ENCODE measurements around the gene NCOA4.
"Not testable (repeated sequence)": the region's sequence is repeated elsewhere in the genome, so short reads cannot be mapped to it uniquely, and the experiment has no call there.

The NCOA4 gene

GRCh38 chr10:46019177-46019528 lies 11.3 kb downstream of the NCOA4 start:
- DNase-seq = no peak

GRCh38 chr10:46018453-46019176 lies 11.8 kb downstream of the NCOA4 start:
- no peak for DNase-seq

GRCh38 chr10:46017733-46018132 lies 12.7 kb downstream of the NCOA4 start:
- DNase-seq = no peak

GRCh38 chr10:46016811-46017210 lies 13.6 kb downstream of the NCOA4 start:
- no peak for DNase-seq

GRCh38 chr10:46016190-46016589 lies 14.2 kb downstream of the NCOA4 start:
- DNase-seq = no peak

- peak; percentile 8 for DNase-seq
Measured at GRCh38 chr10:46014683-46015405, 15.6 kb downstream of the NCOA4 start.

GRCh38 chr10:46014206-46014605 lies 16.2 kb downstream of the NCOA4 start:
- DNase-seq = no peak

- no peak for DNase-seq
Measured at GRCh38 chr10:46012746-46013145, 17.7 kb downstream of the NCOA4 start.

GRCh38 chr10:46006219-46006618 lies 24.2 kb downstream of the NCOA4 start:
- no peak for DNase-seq

GRCh38 chr10:46005383-46005782 lies 25.0 kb downstream of the NCOA4 start:
- DNase-seq = no peak

- DNase-seq = no peak
Measured at GRCh38 chr10:46004963-46005362, 25.5 kb downstream of the NCOA4 start.

GRCh38 chr10:46002916-46003693 lies 27.3 kb downstream of the NCOA4 start:
- no peak for DNase-seq

GRCh38 chr10:46002189-46002687 lies 28.2 kb downstream of the NCOA4 start:
- DNase-seq = not testable (repeated sequence)

- DNase-seq = no peak
Measured at GRCh38 chr10:46001187-46001756, 29.2 kb downstream of the NCOA4 start.

- no peak for DNase-seq
Measured at GRCh38 chr10:46000538-46000937, 29.9 kb downstream of the NCOA4 start.

- peak; percentile 3 for DNase-seq
Measured at GRCh38 chr10:45999955-46000354, 30.5 kb downstream of the NCOA4 start.

- no peak for DNase-seq
Measured at GRCh38 chr10:45997994-45998763, 32.2 kb downstream of the NCOA4 start.

- DNase-seq = no peak
Measured at GRCh38 chr10:45997557-45997956, 32.9 kb downstream of the NCOA4 start.

- DNase-seq = not testable (repeated sequence)
Measured at GRCh38 chr10:45985590-45985989, 44.8 kb downstream of the NCOA4 start.

GRCh38 chr10:45984473-45984872 lies 46.0 kb downstream of the NCOA4 start:
- DNase-seq = not testable (repeated sequence)

- DNase-seq = peak; percentile 16
Measured at GRCh38 chr10:45983538-45984186, 46.8 kb downstream of the NCOA4 start.

- DNase-seq = not testable (repeated sequence)
Measured at GRCh38 chr10:45981367-45981766, 49.1 kb downstream of the NCOA4 start.

Data from NCI-H82 (cell line).